ENCODE data around the gene EPHA1. TPM values are rescaled to one million over a fixed set of nuclear protein-coding genes. Genes with fewer than 3 reads are reported as not detected.
"Not testable (repeated sequence)": the region's sequence is repeated elsewhere in the genome, so short reads cannot be mapped to it uniquely, and the experiment has no call there.

EPHA1 gene
- total RNA-seq, 2 donors from 2014 or later: 0.65 to 1.8 TPM

DNA sequence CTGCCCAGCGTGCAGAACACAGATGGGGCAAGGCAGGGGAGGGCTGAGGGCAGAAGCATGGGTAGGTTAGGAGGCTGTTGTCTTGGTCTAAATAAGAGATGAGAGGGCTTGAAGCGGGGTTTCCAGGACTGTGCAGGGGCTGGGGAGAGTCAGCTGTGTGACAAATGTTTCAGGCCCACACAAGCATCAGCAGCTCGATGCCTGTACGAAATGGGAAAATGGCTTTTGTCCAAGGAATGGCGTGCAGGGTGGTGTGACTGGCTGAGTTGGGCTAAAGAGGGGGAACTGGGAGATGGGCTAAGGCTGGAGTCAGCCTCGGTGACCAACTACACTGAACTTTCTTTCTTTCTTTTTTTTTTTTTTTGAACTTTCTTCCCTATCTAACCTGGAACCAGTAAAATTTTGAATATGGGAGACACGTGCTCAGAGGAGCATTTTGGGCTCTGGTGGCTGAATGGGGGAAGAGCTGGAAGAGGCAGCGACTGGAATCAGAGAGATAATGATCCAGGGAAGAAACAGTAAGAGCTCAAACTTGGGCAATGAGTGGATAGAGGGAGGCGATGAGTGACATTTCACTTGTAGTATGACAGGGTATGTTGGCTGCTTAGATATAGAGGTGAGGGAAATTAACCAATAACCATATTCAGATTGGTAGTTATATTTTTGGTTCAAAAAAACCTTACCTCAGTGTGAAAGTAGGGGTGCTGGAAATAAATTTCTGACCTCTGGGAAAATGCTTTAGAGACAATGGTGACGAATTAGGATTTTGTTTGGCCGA is 10.2 kb upstream of the EPHA1 start:
- Mint-ChIP-seq H3K36me3 (ENCODE audit: low read depth) (no peaks in the 10 kb centered on the region), H3K9me3 (no peaks in the 10 kb centered on the region), H3K27me3 (no peaks in the 10 kb centered on the region), H3K27ac (no peak overlapping the region), H3K4me3 (no peak overlapping the region), H3K4me1 (no peaks in the 10 kb centered on the region)
- no peak for ATAC-seq (replicated peaks)

GRCh38 chr7:143417734-143418383 is 9.2 kb upstream of the EPHA1 start:
- Mint-ChIP-seq H3K4me3 (no peak overlapping the region), H3K4me1 (no peaks in the 10 kb centered on the region), H3K27me3 (no peaks in the 10 kb centered on the region), H3K36me3 (ENCODE audit: low read depth) (no peaks in the 10 kb centered on the region), H3K9me3 (no peaks in the 10 kb centered on the region), H3K27ac (no peak overlapping the region)
- ATAC-seq (replicated peaks): peak; percentile 47

- Mint-ChIP-seq H3K9me3 (no peaks in the 10 kb centered on the region), H3K27me3 (no peaks in the 10 kb centered on the region), H3K4me1 (no peaks in the 10 kb centered on the region), H3K4me3 (no peak overlapping the region), H3K36me3 (ENCODE audit: low read depth) (no peaks in the 10 kb centered on the region), H3K27ac (no peak overlapping the region)
- ATAC-seq (replicated peaks): no peak
Measured at GRCh38 chr7:143416565-143417149, 8.0 kb upstream of the EPHA1 start.

DNA sequence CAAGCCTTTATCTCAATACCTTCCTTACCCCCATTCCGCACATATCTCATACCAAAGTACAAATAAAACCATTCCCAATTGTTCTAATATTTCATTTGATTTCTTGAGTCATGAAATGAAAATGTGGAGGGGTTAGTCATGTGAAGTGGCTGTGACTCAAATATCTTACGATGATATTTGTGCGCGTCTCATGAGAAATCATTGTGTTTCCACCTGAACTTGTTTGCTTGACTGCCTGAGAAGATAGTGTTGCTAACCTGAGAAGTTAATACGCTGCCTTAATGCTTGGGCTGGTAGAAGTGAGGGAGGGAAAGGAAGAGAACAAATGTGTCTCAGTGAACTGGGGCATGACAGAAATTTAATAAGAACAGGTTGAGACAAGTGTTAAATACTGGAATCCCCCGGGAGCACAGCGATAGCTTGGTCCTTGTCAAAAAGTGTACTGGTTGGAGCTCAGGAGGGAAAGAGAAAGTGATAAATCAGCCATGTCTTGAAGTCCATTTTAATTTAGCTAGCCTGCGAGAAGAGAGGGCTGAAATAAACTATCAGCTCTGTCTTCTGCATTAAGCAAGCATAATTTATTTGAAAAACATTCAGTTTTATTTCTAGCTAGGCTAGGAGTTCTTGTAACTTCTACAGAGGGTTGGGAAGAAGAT is 7.2 kb upstream of the EPHA1 start:
- Mint-ChIP-seq H3K36me3 (ENCODE audit: low read depth) (no peaks in the 10 kb centered on the region), H3K27me3 (no peaks in the 10 kb centered on the region), H3K4me1 (no peaks in the 10 kb centered on the region), H3K9me3 (no peaks in the 10 kb centered on the region), H3K27ac (no peak overlapping the region), H3K4me3 (no peak overlapping the region)
- ATAC-seq (replicated peaks): no peak

GRCh38 chr7:143415209-143415608 is 6.6 kb upstream of the EPHA1 start:
- H3K4me3 Mint-ChIP-seq; ATAC-seq (replicated peaks); H3K9me3 Mint-ChIP-seq; H3K27ac Mint-ChIP-seq; H3K27me3 Mint-ChIP-seq; H3K36me3 Mint-ChIP-seq (ENCODE audit: low read depth); H3K4me1 Mint-ChIP-seq: not testable (repeated sequence)

- Mint-ChIP-seq H3K27me3 (no peaks in the 10 kb centered on the region), H3K9me3 (no peaks in the 10 kb centered on the region), H3K36me3 (ENCODE audit: low read depth) (no peaks in the 10 kb centered on the region), H3K4me3 (no peak overlapping the region), H3K4me1 (peaks cover 12% of the 10 kb centered on the region), H3K27ac (no peak overlapping the region)
- ATAC-seq (replicated peaks): no peak
Measured at GRCh38 chr7:143413123-143413522, 4.5 kb upstream of the EPHA1 start.

- H3K27ac Mint-ChIP-seq: peak overlapping the region; percentile 32
- peaks cover 22% of the 10 kb centered on the region for H3K4me1 Mint-ChIP-seq
- ATAC-seq (replicated peaks): no peak
- H3K9me3 Mint-ChIP-seq: no peaks in the 10 kb centered on the region
- H3K36me3 Mint-ChIP-seq (ENCODE audit: low read depth): no peaks in the 10 kb centered on the region
- H3K27me3 Mint-ChIP-seq: no peaks in the 10 kb centered on the region
- H3K4me3 Mint-ChIP-seq: no peak overlapping the region
Measured at GRCh38 chr7:143411976-143412708, 3.5 kb upstream of the EPHA1 start.

GRCh38 chr7:143410521-143411004 is 1.9 kb upstream of the EPHA1 start:
- Mint-ChIP-seq H3K9me3 (no peaks in the 10 kb centered on the region), H3K4me1 (peaks cover 30% of the 10 kb centered on the region), H3K4me3 (peak overlapping the region; percentile 88), H3K27ac (peak overlapping the region; percentile 28), H3K36me3 (ENCODE audit: low read depth) (no peaks in the 10 kb centered on the region), H3K27me3 (no peaks in the 10 kb centered on the region)
- ATAC-seq (replicated peaks): no peak

GRCh38 chr7:143408252-143408685 is 387 bp downstream of the EPHA1 start:
- peak overlapping the region; percentile 87 for H3K4me3 Mint-ChIP-seq
- H3K27me3 Mint-ChIP-seq: no peaks in the 10 kb centered on the region
- H3K4me1 Mint-ChIP-seq: peaks cover 41% of the 10 kb centered on the region
- H3K9me3 Mint-ChIP-seq: no peaks in the 10 kb centered on the region
- no peaks in the 10 kb centered on the region for H3K36me3 Mint-ChIP-seq (ENCODE audit: low read depth)
- H3K27ac Mint-ChIP-seq: no peak overlapping the region
- peak; percentile 34 for ATAC-seq (replicated peaks)

- Mint-ChIP-seq H3K27ac (peak overlapping the region; percentile 89), H3K9me3 (no peaks in the 10 kb centered on the region), H3K4me3 (peak overlapping the region; percentile 87), H3K36me3 (ENCODE audit: low read depth) (no peaks in the 10 kb centered on the region), H3K27me3 (no peaks in the 10 kb centered on the region), H3K4me1 (peaks cover 41% of the 10 kb centered on the region)
- ATAC-seq (replicated peaks): peak; percentile 57
Measured at GRCh38 chr7:143407287-143408251, 1.1 kb downstream of the EPHA1 start.

GRCh38 chr7:143406002-143406357 is 2.7 kb downstream of the EPHA1 start:
- H3K36me3 Mint-ChIP-seq (ENCODE audit: low read depth): no peaks in the 10 kb centered on the region
- H3K27me3 Mint-ChIP-seq: no peaks in the 10 kb centered on the region
- H3K4me3 Mint-ChIP-seq: no peak overlapping the region
- no peak overlapping the region for H3K27ac Mint-ChIP-seq
- H3K9me3 Mint-ChIP-seq: no peaks in the 10 kb centered on the region
- peaks cover 41% of the 10 kb centered on the region for H3K4me1 Mint-ChIP-seq
- no peak for ATAC-seq (replicated peaks)

GRCh38 chr7:143405173-143406001 is 3.3 kb downstream of the EPHA1 start:
- no peaks in the 10 kb centered on the region for H3K27me3 Mint-ChIP-seq
- no peak for ATAC-seq (replicated peaks)
- peak overlapping the region; percentile 28 for H3K27ac Mint-ChIP-seq
- no peak overlapping the region for H3K4me3 Mint-ChIP-seq
- H3K4me1 Mint-ChIP-seq: peaks cover 39% of the 10 kb centered on the region
- H3K36me3 Mint-ChIP-seq (ENCODE audit: low read depth): no peaks in the 10 kb centered on the region
- no peaks in the 10 kb centered on the region for H3K9me3 Mint-ChIP-seq

Measured in activated T-helper 17 cell treated with anti-CD3 and anti-CD28 coated beads, Interleukin-2, amount 50 U/mL, for 72 hours (primary cell).